DOHH2 (cell line): ENCODE measurements around the gene TBCD.

ENCODE experiments used
- H3F3A ChIP-seq: fragments of 200-600 bp; sonication (generic), shearing (Covaris generic); 2 replicates; pipeline ENCODE4 v1.6.0; 2016; ENCODE audit warnings: antibody characterized with exemption, mild to moderate bottlenecking; ENCODE audit not compliant: control insufficient read depth, insufficient read depth
- H3K27ac ChIP-seq: fragments of 200-600 bp; sonication (generic); 2 replicates; pipeline ENCODE4 v1.5.1; 2014; ENCODE audit warnings: low read depth, mild to moderate bottlenecking, low read length, moderate library complexity
- H3K27me3 ChIP-seq: fragments of 200-600 bp; sonication (generic); 2 replicates; pipeline ENCODE4 v1.6.1; 2014; ENCODE audit warnings: mild to moderate bottlenecking, low read length, mixed read lengths; ENCODE audit not compliant: control insufficient read depth
- H3K36me3 ChIP-seq: fragments of 200-600 bp; sonication (generic); 2 replicates; pipeline ENCODE4 v1.6.1; 2014; ENCODE audit warnings: mild to moderate bottlenecking, low read length, moderate library complexity, mixed read lengths; ENCODE audit not compliant: control insufficient read depth
- H3K4me1 ChIP-seq: fragments of 200-600 bp; sonication (generic); 2 replicates; pipeline ENCODE4 v1.6.1; 2014; ENCODE audit warnings: mild to moderate bottlenecking, low read length, mixed read lengths; ENCODE audit not compliant: control insufficient read depth
- H3K4me2 ChIP-seq: fragments of 200-600 bp; sonication (generic); 2 replicates; pipeline ENCODE4 v1.6.0; 2014; ENCODE audit warnings: mild to moderate bottlenecking, low read length, moderate library complexity
- H3K4me3 ChIP-seq: fragments of 200-600 bp; sonication (generic); 2 replicates; pipeline ENCODE4 v1.5.1; 2014; ENCODE audit warnings: mild to moderate bottlenecking, low read length, mixed read lengths
- H3K79me2 ChIP-seq: fragments of 200-600 bp; sonication (generic); 2 replicates; pipeline ENCODE4 v1.6.1; 2014; ENCODE audit warnings: mild to moderate bottlenecking, low read length, mixed read lengths; ENCODE audit not compliant: control insufficient read depth
- H3K9me2 ChIP-seq: fragments of 200-600 bp; sonication (generic); replicated peaks from 2 replicates; pipeline ENCODE4 v1.6.1; 2014; ENCODE audit warnings: mild to moderate bottlenecking, low read length, mixed read lengths; ENCODE audit not compliant: control insufficient read depth
- H3K9me3 ChIP-seq: fragments of 200-600 bp; sonication (generic); 2 replicates; pipeline ENCODE4 v1.6.1; 2014; ENCODE audit warnings: antibody characterized with exemption, low read length, mixed read lengths; ENCODE audit not compliant: control insufficient read depth, insufficient read depth
- H4K20me1 ChIP-seq: fragments of 200-600 bp; sonication (generic); 2 replicates; pipeline ENCODE4 v1.6.0; 2014; ENCODE audit warnings: low read depth, mild to moderate bottlenecking, antibody characterized with exemption, low read length, moderate library complexity; ENCODE audit not compliant: control insufficient read depth, insufficient read depth
- EZH2phosphoT487 ChIP-seq: fragments of 200-600 bp; sonication (generic); IDR thresholded peaks from 2 replicates; pipeline ENCODE4 v1.6.1; 2017; ENCODE audit warnings: borderline replicate concordance, mild to moderate bottlenecking, antibody characterized with exemption, low read length, moderate library complexity, mixed read lengths
- TF ChIP-seq, protein P1 (sequence below): fragments of 200-600 bp; sonication (generic); IDR thresholded peaks from one replicate; pipeline ENCODE4 v1.5.1; 2014; ENCODE audit warnings: antibody characterized with exemption, mild to moderate bottlenecking, low read depth, low read length; ENCODE audit not compliant: poor library complexity, severe bottlenecking

Gene TBCD

DNA sequence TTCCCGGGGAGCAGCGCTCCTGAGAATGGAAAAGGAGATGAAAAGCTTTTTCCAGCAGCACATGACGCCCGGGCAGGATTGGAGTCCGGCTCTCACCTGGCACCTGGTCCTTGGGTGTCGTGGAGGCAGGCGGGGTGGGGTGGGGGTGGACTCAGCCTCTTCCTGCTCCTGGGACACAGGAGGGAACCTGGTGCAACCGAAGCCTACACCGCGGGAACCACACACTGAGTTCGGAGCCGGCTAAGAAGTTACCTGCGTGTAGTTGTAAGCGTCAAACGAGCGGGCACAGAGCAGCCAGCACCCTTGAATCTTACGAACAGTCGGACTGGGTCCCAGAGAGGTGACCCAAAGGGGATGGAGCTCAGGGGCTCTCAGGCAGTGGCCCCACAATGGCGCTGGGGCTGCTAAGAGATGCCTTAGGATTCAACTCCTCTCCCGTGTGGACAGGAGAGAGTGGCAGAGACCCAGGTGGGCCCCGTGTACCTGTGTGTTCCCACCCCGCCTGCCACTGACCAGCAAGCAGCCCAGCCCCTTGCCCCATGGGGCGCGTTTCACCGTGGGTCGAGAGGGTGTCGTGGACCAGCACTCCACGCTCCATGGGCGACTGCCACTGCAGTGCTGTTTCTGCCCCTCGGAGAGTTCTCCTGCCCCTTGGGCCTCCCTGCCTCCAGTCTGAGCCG is 221.7 kb downstream of the TBCD start:
- Histone ChIP-seq H3F3A (peaks cover 16% of the 10 kb centered on the region), H3K9me2 (no peaks in the 10 kb centered on the region), H3K79me2 (no peaks in the 10 kb centered on the region), H3K36me3 (peaks cover 4% of the 10 kb centered on the region; the same call in 1 of the 2 replicates), H3K27me3 (no peaks in the 10 kb centered on the region), H3K4me2 (no peak overlapping the region), H4K20me1 (no peaks in the 10 kb centered on the region), H3K9me3 (no peaks in the 10 kb centered on the region), H3K27ac (no peak overlapping the region), H3K4me1 (peaks cover 34% of the 10 kb centered on the region), H3K4me3 (no peak overlapping the region)
- TF ChIP-seq EZH2phosphoT487: no peak
- TF ChIP-seq, protein P1, sequence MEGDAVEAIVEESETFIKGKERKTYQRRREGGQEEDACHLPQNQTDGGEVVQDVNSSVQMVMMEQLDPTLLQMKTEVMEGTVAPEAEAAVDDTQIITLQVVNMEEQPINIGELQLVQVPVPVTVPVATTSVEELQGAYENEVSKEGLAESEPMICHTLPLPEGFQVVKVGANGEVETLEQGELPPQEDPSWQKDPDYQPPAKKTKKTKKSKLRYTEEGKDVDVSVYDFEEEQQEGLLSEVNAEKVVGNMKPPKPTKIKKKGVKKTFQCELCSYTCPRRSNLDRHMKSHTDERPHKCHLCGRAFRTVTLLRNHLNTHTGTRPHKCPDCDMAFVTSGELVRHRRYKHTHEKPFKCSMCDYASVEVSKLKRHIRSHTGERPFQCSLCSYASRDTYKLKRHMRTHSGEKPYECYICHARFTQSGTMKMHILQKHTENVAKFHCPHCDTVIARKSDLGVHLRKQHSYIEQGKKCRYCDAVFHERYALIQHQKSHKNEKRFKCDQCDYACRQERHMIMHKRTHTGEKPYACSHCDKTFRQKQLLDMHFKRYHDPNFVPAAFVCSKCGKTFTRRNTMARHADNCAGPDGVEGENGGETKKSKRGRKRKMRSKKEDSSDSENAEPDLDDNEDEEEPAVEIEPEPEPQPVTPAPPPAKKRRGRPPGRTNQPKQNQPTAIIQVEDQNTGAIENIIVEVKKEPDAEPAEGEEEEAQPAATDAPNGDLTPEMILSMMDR: no peak

- H3K4me3 ChIP-seq: no peak overlapping the region
- TF ChIP-seq, protein P1: no peak
- no peak overlapping the region for H3K27ac ChIP-seq
- H3K79me2 ChIP-seq: no peaks in the 10 kb centered on the region
- H4K20me1 ChIP-seq: no peaks in the 10 kb centered on the region
- no peaks in the 10 kb centered on the region for H3K9me3 ChIP-seq
- H3K27me3 ChIP-seq: no peaks in the 10 kb centered on the region
- H3K9me2 ChIP-seq: no peaks in the 10 kb centered on the region
- H3K36me3 ChIP-seq: peaks cover 4% of the 10 kb centered on the region; the same call in 1 of the 2 replicates
- peaks cover 34% of the 10 kb centered on the region for H3K4me1 ChIP-seq
- no peak overlapping the region for H3K4me2 ChIP-seq
- peaks cover 21% of the 10 kb centered on the region for H3F3A ChIP-seq
Observed at GRCh38 chr17:82974136-82974952, 222.5 kb downstream of the TBCD start.

GRCh38 chr17:82976982-82977488 is 225.2 kb downstream of the TBCD start:
- Histone ChIP-seq H3K27me3 (no peaks in the 10 kb centered on the region), H3K9me2 (no peaks in the 10 kb centered on the region), H3K4me3 (no peak overlapping the region), H3K9me3 (no peaks in the 10 kb centered on the region), H3K36me3 (no peaks in the 10 kb centered on the region), H3K27ac (no peak overlapping the region), H4K20me1 (no peaks in the 10 kb centered on the region), H3F3A (peaks cover 14% of the 10 kb centered on the region), H3K79me2 (no peaks in the 10 kb centered on the region), H3K4me2 (no peak overlapping the region), H3K4me1 (peaks cover 37% of the 10 kb centered on the region)
- TF ChIP-seq, protein P1: no peak
- no peak for TF ChIP-seq EZH2phosphoT487
